Endothelial cell of umbilical vein (primary cell): Measurements from ENCODE around the gene GRK4. TPM values are rescaled to one million over a fixed set of nuclear protein-coding genes. Genes with fewer than 3 reads are reported as not detected.

ENCODE experiments used
- BruUV-seq: library from RNA; stranded (reverse); fragments of 400-500 nt; replicated peaks from 2 replicates; lab custom pipeline; 2021; lab: Mats Ljungman, UMichigan
- CTCF ChIA-PET: fragments of 300-600, 350-600 bp; sonication (Branson Sonifier 250); formaldehyde crosslinking; loops from one replicate; lab custom pipeline; 2021; ENCODE audit warnings: antibody characterized with exemption, inconsistent platforms; lab: Charles Lee
- POLR2A ChIA-PET: fragments of 300-600, 350-600 bp; sonication (Branson Sonifier 250); formaldehyde crosslinking; loops from one replicate; lab custom pipeline; 2021; ENCODE audit warnings: antibody characterized with exemption, inconsistent platforms; lab: Charles Lee
- DNase-seq: peaks from one replicate; pipeline ENCODE4 v3.0.0-alpha.2; 2011; ENCODE audit warnings: low read depth, low spot score
- FAIRE-seq: peaks from 2 replicates; lab custom pipeline; 2011; peaks lifted over from hg19 to GRCh38; lab: Jason Lieb, UNC
- H2AFZ ChIP-seq: 2 replicates; pipeline ENCODE4 v1.6.0; 2012; ENCODE audit warnings: low read depth, low read length, control low read depth, inconsistent platforms
- H3K27ac ChIP-seq: 2 replicates; pipeline ENCODE4 v1.5.1; 2011; ENCODE audit warnings: low read depth, mild to moderate bottlenecking, control low read depth, low read length, moderate library complexity; ENCODE audit not compliant: insufficient read depth
- H3K27me3 ChIP-seq, 2 experiments: 2 replicates each; pipeline versions ENCODE4 v1.6.0 to v1.6.1; 2011; ENCODE audit warnings: low read length in 2 of 2, mixed read lengths in 1 of 2; ENCODE audit not compliant: control insufficient read depth in 2 of 2, insufficient read depth in 2 of 2
- H3K36me3 ChIP-seq, 2 experiments: 2 replicates in 1 of 2; 3 replicates in 1 of 2; pipeline ENCODE4 v1.5.1; 2011; ENCODE audit warnings: low read length in 2 of 2, mild to moderate bottlenecking in 1 of 2, moderate library complexity in 1 of 2; ENCODE audit not compliant: control insufficient read depth in 2 of 2, insufficient read depth in 2 of 2; ENCODE audit errors: extremely low read depth in 1 of 2
- H3K4me1 ChIP-seq: 3 replicates; pipeline ENCODE4 v1.5.1; 2011; ENCODE audit warnings: mild to moderate bottlenecking, low read length; ENCODE audit not compliant: control insufficient read depth, insufficient read depth; ENCODE audit errors: extremely low read depth
- H3K4me2 ChIP-seq: 2 replicates; pipeline ENCODE4 v1.6.1; 2011; ENCODE audit warnings: low read length, control low read depth, mixed read lengths; ENCODE audit not compliant: insufficient read depth
- H3K4me3 ChIP-seq, 3 experiments: fragments of 200-600 bp in 1 of 3; sonication (generic), shearing (Covaris generic) in 1 of 3; replicated peaks in 1 of 3; 2 replicates each; pipeline ENCODE4 v1.5.1; 2011 to 2016; ENCODE audit warnings: control low read depth in 3 of 3, low read length in 3 of 3, mild to moderate bottlenecking in 2 of 3, inconsistent platforms in 1 of 3, low read depth in 1 of 3, moderate library complexity in 1 of 3; ENCODE audit not compliant: insufficient read depth in 1 of 3
- H3K79me2 ChIP-seq: 2 replicates; pipeline ENCODE4 v1.6.0; 2012; ENCODE audit warnings: low read length, inconsistent platforms; ENCODE audit not compliant: control insufficient read depth, insufficient read depth
- H3K9ac ChIP-seq: replicated peaks from 2 replicates; pipeline ENCODE3; 2011; ENCODE audit warnings: low read length, control low read depth; ENCODE audit not compliant: insufficient read depth; ENCODE audit errors: extremely low read depth
- H3K9me1 ChIP-seq: replicated peaks from 3 replicates; pipeline ENCODE4 v1.6.0; 2011; ENCODE audit warnings: mild to moderate bottlenecking, low read length; ENCODE audit not compliant: control insufficient read depth, insufficient read depth; ENCODE audit errors: extremely low read depth
- H3K9me3 ChIP-seq: replicated peaks from 2 replicates; pipeline ENCODE4 v1.5.1; 2012; ENCODE audit warnings: low read length, inconsistent platforms; ENCODE audit not compliant: control insufficient read depth, insufficient read depth
- H4K20me1 ChIP-seq: replicated peaks from 2 replicates; pipeline ENCODE3; 2011; ENCODE audit warnings: mild to moderate bottlenecking, low read length; ENCODE audit not compliant: control insufficient read depth, insufficient read depth; ENCODE audit errors: extremely low read depth
- EZH2 ChIP-seq: IDR thresholded peaks from 2 replicates; pipeline ENCODE4 v1.6.1; 2012; ENCODE audit warnings: borderline replicate concordance, low read depth, mild to moderate bottlenecking, moderate library complexity, low read length, inconsistent platforms; ENCODE audit not compliant: severe bottlenecking
- MYC ChIP-seq: IDR thresholded peaks from one replicate; pipeline ENCODE4 v1.6.1; 2011; ENCODE audit warnings: mild to moderate bottlenecking, low read depth, low read length
- POLR2A ChIP-seq: IDR thresholded peaks from 2 replicates; pipeline ENCODE4 v1.6.1; 2012; ENCODE audit warnings: low read depth, mild to moderate bottlenecking, control low read depth, low read length
- POLR2AphosphoS5 ChIP-seq: IDR thresholded peaks from 2 replicates; pipeline ENCODE4 v1.6.1; 2012; ENCODE audit warnings: low read depth, mild to moderate bottlenecking, control low read depth, low read length, moderate library complexity; ENCODE audit not compliant: insufficient read depth
- dilution Hi-C: fragments of 300-500 bp; cut with MboI; formaldehyde crosslinking; loops from one replicate; pipeline ENCODE4 v1.15.0; 2019; ENCODE audit warnings: low sequenced_read_pairs; ENCODE audit not compliant: extremely low pct_ligation_motif_present
- intact Hi-C: fragments of 100-400 bp; cut with micrococcal nuclease; formaldehyde crosslinking; loops from one replicate; pipeline ENCODE4 v1.10.0; 2022
- polyA plus RNA-seq, 4 experiments: library from polyadenylated mRNA; depleted of rRNA in 3 of 4; stranded (reverse) in 3 of 4; unstranded in 1 of 4; fragments of >200 nt; gene quantifications; 2 replicates each; pipeline versions ENCODE4 v1.2.1 to v1.2.3, GENCODE V29; 2011 to 2012; ENCODE audit warnings: missing spikeins in 1 of 4
- total RNA-seq: library from RNA; stranded (reverse); gene quantifications from 2 replicates; pipeline ENCODE4 v1.2.3, GENCODE V29; 2021
- TF ChIP-seq, protein P1 (sequence below), 2 donors: IDR thresholded peaks; 1 replicate in 1 of 2; 2 replicates in 1 of 2; pipeline ENCODE4 v1.5.1; 2011; ENCODE audit warnings: low read length in 2 of 2, mild to moderate bottlenecking in 2 of 2, moderate library complexity in 2 of 2, control low read depth in 1 of 2, inconsistent platforms in 1 of 2, low read depth in 1 of 2; ENCODE audit not compliant: insufficient read depth in 1 of 2; ENCODE audit errors: extremely low read depth in 1 of 2
- TF ChIP-seq, protein P2 (sequence below): IDR thresholded peaks from 2 replicates; pipeline ENCODE4 v1.6.1; 2011; ENCODE audit not compliant: insufficient read depth, insufficient read length

Gene GRK4
- total and polyA plus RNA-seq, 2 donors (not counting 3 experiments of a cell fraction or from before 2014, with no cell fraction given): 3.1 to 6.3 TPM

DNA sequence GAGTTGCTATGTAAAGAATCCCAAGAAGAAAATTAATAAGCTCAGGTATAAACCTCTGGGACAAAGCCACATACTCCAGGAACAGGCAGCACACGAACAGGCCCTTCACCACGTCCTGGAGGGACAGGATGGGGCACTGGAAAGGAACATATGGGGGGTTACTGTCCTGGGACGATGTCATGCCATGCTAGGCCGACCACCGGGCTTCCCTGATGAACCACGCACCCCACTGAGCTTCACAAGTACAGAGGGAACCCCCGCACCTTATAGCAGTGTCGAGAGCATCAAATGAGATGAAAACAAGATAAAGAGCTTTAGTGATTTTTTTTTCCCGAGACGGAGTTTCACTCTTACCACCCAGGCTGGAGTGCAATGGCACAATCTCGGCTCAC is 19.3 kb upstream of the GRK4 start:
- Histone ChIP-seq H3K4me2 (no peak overlapping the region), H3K79me2 (no peaks in the 10 kb centered on the region), H3K27me3 (no peaks in the 10 kb centered on the region), H2AFZ (no peak overlapping the region), H3K4me3 (no peak overlapping the region), H4K20me1 (no peaks in the 10 kb centered on the region), H3K9ac (no peak overlapping the region), H3K4me1 (no peaks in the 10 kb centered on the region), H3K36me3 (peaks cover 28 to 78% of the 10 kb centered on the region in 2 experiments), H3K9me1 (no peaks in the 10 kb centered on the region), H3K27ac (no peak overlapping the region), H3K9me3 (no peaks in the 10 kb centered on the region)
- no TSS peak for BruUV-seq
- intact Hi-C loops (no loop called here), dilution Hi-C loops (no loop called here)
- FAIRE-seq: no peak
- ChIA-PET POLR2A (no interaction called here), CTCF (interaction anchor here (2.3 kb wide), 1 partner anchor 9 kb away, joined by 5 read pairs; no protein-coding TSS in a partner anchor)
- TF ChIP-seq MYC: no peak
- TF ChIP-seq EZH2: no peak
- DNase-seq: no peak

DNA sequence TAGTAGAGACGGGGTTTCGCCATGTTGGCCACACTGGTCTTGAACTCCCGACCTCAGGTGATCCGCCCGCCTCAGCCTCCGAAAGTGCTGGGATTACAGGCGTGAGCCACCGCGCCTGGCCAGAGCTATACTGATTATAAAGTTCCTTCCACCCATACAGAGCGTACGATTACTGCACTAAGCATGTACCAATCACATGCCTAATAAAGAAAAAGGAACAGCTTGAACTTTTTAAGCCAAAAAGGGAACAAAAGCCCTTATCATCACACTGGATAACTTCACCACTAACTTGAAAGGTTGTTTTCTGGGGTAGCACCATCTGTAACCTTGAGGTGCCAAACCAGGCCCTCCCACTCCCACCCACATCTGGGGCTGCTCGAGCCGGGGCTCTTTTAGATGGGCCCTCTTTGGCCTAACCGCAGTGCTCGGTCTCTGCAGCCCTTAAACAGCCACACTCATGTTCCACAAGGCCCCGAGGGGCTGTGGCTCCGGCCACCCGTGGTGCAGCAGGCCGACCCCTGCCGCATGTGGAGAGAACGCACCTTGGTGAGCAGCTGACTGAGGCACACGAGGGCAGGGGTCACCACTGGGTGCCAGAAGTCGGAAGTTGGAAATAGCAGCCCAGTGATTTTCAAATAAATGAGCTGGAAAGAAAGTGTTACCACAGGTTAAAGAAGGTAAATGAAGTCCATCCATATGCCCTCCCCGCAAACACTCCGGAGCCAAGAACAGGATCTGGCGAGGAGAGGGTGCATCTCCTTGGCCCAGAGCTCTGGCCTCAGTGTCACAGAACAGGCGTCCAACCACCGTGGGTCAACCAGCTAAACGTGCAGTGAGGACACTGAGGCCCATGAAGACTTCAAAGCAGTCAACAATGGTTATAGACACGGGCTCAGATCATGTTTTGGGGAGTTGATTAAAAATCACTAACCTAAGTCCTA is 18.5 kb upstream of the GRK4 start:
- intact Hi-C loops: no loop called here
- CTCF ChIA-PET: interaction anchor here (0.7 to 2.3 kb wide), 3 partner anchors 9 to 19 kb away, joined by 3 to 5 read pairs (median 4); partner anchors contain the start of genes GRK4 and NOP14
- POLR2A ChIA-PET: no interaction called here

More for the DNA sequence above, 18.5 kb upstream of the GRK4 start:
- DNase-seq: no peak
- Histone ChIP-seq H3K4me3 (no peak overlapping the region), H3K36me3 (peaks cover 28 to 76% of the 10 kb centered on the region in 2 experiments), H3K9me3 (no peaks in the 10 kb centered on the region), H3K79me2 (peaks cover 2% of the 10 kb centered on the region), H2AFZ (no peak overlapping the region), H4K20me1 (no peaks in the 10 kb centered on the region), H3K4me2 (no peak overlapping the region), H3K27me3 (no peaks in the 10 kb centered on the region), H3K9ac (no peak overlapping the region), H3K9me1 (no peaks in the 10 kb centered on the region), H3K27ac (no peak overlapping the region), H3K4me1 (no peaks in the 10 kb centered on the region)
- dilution Hi-C loops: no loop called here
- no peak for FAIRE-seq
- BruUV-seq: no TSS peak
- no peak for TF ChIP-seq POLR2A
- no peak for TF ChIP-seq POLR2AphosphoS5
- TF ChIP-seq, protein P1, sequence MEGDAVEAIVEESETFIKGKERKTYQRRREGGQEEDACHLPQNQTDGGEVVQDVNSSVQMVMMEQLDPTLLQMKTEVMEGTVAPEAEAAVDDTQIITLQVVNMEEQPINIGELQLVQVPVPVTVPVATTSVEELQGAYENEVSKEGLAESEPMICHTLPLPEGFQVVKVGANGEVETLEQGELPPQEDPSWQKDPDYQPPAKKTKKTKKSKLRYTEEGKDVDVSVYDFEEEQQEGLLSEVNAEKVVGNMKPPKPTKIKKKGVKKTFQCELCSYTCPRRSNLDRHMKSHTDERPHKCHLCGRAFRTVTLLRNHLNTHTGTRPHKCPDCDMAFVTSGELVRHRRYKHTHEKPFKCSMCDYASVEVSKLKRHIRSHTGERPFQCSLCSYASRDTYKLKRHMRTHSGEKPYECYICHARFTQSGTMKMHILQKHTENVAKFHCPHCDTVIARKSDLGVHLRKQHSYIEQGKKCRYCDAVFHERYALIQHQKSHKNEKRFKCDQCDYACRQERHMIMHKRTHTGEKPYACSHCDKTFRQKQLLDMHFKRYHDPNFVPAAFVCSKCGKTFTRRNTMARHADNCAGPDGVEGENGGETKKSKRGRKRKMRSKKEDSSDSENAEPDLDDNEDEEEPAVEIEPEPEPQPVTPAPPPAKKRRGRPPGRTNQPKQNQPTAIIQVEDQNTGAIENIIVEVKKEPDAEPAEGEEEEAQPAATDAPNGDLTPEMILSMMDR (IDR thresholded peaks at IDR 0.05; ENCODE audit: extremely low read depth in 1 of 2, insufficient read depth in 1 of 2, low read depth in 1 of 2, low read length in 2 of 2): no peak
- TF ChIP-seq, protein P2, sequence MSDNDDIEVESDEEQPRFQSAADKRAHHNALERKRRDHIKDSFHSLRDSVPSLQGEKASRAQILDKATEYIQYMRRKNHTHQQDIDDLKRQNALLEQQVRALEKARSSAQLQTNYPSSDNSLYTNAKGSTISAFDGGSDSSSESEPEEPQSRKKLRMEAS: no peak
